Measurements from ENCODE around the gene ARHGEF19. TPM values are rescaled to one million over a fixed set of nuclear protein-coding genes. Genes with fewer than 3 reads are reported as not detected.
A peak's percentile ranks its signal among the peaks of the same experiment; 100 is the strongest.

Gene ARHGEF19
- total and polyA plus RNA-seq, 3 donors from 2014 or later, result 6.0 to 10.1 (median 8.5) TPM

DNA sequence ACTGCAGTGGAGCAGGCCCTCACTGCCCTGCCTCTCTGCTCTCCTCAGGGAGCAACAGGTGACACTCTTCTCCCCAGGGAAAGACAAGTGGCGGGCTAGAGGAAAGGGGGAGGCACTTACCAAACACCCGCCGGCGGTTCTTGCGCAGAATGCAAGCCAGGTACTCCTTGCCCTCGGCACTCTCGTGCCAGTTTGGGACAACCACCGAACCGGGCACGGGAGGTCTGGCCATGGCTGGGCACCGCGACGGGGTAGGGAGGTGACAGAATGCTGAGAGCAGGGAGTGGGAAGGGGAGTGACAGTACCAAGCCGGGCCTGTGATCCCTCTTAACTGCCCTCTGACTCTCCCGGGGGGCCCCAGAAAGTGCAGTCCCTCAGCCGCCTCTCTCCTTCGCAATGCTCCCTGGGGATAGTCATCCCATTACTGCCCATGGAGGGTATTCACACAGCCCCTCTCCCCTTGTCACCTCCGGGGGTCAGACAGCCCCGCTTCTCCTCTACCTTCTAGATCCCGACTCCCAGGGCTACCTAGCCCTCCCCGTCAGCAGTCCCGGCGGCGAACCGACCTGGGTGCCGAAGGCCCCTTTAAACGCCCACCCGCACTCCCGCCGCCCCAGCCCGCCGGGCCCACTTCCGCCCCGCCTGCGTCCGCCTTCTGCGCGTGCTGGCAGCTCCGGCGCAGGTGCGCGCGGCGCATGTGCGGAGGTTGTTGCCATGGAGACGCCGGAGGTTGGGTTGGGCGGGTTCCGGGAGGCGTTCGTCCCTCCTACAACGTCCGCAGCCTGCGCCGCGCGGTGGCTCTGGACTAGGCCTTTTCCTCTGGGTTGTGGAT, 24.3 kb upstream of the ARHGEF19 start, which contains the start of gene CPLANE2:
CPLANE2 (minus strand) TSS at position 673 of the 832 bp plus-strand sequence; CDS start at position 232, 441 bp downstream.
- TF ChIP-seq, protein P1, sequence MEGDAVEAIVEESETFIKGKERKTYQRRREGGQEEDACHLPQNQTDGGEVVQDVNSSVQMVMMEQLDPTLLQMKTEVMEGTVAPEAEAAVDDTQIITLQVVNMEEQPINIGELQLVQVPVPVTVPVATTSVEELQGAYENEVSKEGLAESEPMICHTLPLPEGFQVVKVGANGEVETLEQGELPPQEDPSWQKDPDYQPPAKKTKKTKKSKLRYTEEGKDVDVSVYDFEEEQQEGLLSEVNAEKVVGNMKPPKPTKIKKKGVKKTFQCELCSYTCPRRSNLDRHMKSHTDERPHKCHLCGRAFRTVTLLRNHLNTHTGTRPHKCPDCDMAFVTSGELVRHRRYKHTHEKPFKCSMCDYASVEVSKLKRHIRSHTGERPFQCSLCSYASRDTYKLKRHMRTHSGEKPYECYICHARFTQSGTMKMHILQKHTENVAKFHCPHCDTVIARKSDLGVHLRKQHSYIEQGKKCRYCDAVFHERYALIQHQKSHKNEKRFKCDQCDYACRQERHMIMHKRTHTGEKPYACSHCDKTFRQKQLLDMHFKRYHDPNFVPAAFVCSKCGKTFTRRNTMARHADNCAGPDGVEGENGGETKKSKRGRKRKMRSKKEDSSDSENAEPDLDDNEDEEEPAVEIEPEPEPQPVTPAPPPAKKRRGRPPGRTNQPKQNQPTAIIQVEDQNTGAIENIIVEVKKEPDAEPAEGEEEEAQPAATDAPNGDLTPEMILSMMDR (IDR thresholded peaks at IDR 0.05), result peak in 1 of 3 experiments; percentile 20
- TF ChIP-seq POLR2A (IDR thresholded peaks at IDR 0.05), result peak; percentile 6
- Histone ChIP-seq H3K36me3 (ENCODE audit: low read depth, missing control alignments) (no peaks in the 10 kb centered on the region), H3K4me1 (peaks cover 12% of the 10 kb centered on the region), H3K4me3 (peak within 1 kb of the TSS; percentile 64 to 76), H3K27me3 (no peaks in the 10 kb centered on the region), H3K27ac (peak within 1 kb of the TSS; percentile 6 to 76), H3K9me3 (no peaks in the 10 kb centered on the region)
- WGBS, 2 donors, result 1 to 2% methylated on average over 16 to 38 of the region's 57 CpGs
- intact Hi-C loops (cut with DNase I; ENCODE audit: low total_unique reads), result no loop called here
- peak; percentile 95 for DNase-seq

DNA sequence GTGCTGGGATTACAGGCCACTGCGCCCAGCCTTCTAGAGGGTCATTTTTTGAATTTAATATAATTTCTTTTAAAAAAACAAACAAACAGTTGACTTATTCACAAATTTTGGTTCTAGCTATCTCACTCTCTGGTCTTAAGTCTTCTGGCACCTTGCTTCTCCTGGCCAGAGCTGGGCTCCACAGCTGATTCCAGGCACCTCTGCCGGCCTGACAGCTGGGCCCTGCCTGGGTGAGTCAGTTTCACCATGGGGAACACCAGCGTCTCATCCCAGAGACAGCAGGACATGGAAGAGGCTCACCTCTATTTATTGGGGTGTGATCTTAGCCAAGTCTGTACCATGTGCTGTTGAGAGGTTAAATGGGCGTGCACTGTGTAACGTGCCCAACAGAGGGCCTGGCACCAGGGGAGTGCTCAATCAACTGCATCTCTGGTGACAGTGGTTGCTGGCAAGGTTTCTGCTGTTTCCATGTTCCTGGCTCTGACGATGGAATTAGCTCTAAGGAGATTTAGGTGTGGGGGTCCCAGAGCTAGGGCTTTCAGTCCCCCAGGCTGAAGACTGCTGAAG, 23.6 kb upstream of the ARHGEF19 start:
- WGBS, 2 donors, result 40 to 41% methylated on average over 6 of the region's 6 CpGs
- intact Hi-C loops (cut with DNase I; ENCODE audit: low total_unique reads), result no loop called here
- Histone ChIP-seq H3K27me3 (no peaks in the 10 kb centered on the region), H3K9me3 (no peaks in the 10 kb centered on the region), H3K27ac (peak overlapping the region; percentile 6 to 76), H3K4me1 (peaks cover 12% of the 10 kb centered on the region), H3K36me3 (ENCODE audit: low read depth, missing control alignments) (no peaks in the 10 kb centered on the region), H3K4me3 (peak overlapping the region; percentile 64 to 76)
- peak; percentile 51 for DNase-seq
- no peak for TF ChIP-seq POLR2A (IDR thresholded peaks at IDR 0.05)

DNA sequence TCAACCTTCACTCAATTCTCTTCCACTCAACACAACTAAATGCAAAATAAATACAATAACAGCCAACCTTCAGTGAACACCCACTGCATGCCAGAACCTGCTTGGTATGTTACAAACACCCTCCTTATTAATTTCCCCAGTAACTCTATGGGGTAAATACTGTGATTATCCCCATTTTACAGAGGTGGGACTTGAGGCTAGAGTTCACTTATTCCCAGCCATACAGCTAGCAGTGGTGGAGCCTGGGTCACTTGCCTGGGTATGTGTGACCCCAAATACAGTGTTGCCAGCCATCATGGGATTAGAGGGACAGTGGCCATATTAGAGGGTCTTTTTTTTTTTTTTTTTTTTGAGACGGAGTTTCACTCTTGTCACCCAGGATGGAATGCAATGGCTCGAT, 22.9 kb upstream of the ARHGEF19 start:
- intact Hi-C loops (cut with DNase I; ENCODE audit: low total_unique reads), result no loop called here
- TF ChIP-seq, protein P1 (IDR thresholded peaks at IDR 0.05), result no peak
- no peak for TF ChIP-seq POLR2A (IDR thresholded peaks at IDR 0.05)
- Histone ChIP-seq H3K36me3 (ENCODE audit: low read depth, missing control alignments) (no peaks in the 10 kb centered on the region), H3K9me3 (no peaks in the 10 kb centered on the region), H3K4me1 (peaks cover 12% of the 10 kb centered on the region), H3K27me3 (no peaks in the 10 kb centered on the region), H3K4me3 (no peak overlapping the region), H3K27ac (no peak overlapping the region)
- DNase-seq, result no peak
- WGBS, 2 donors, result 89 to 96% methylated on average over 2 of the region's 2 CpGs

DNA sequence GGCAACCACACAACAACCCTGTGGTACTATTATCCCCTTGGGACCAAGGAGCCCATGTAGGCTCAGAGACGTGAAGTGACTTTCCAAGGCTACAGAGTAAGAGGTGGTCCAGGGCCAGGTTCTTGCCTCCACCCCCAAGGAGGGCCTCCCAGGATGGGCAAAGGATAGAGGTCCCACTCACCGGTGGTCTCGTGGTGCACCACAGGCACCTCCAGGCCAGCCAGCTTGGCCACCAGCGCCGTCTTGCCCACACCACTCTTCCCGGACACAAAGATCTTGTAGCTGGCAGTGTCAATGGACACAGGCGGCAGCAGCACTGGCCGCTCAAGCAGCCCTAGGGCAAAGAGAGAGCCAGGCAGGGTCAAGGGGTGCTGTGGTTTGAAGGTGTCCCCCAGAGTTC, 21.0 kb upstream of the ARHGEF19 start:
- WGBS, 2 donors, result 98 to 100% methylated on average over 1 to 6 of the region's 8 CpGs
- Histone ChIP-seq H3K9me3 (no peaks in the 10 kb centered on the region), H3K4me1 (peaks cover 12% of the 10 kb centered on the region), H3K27me3 (no peaks in the 10 kb centered on the region), H3K36me3 (ENCODE audit: low read depth, missing control alignments) (no peaks in the 10 kb centered on the region), H3K27ac (no peak overlapping the region), H3K4me3 (no peak overlapping the region)
- DNase-seq, result no peak
- intact Hi-C loops (cut with DNase I; ENCODE audit: low total_unique reads), result no loop called here
- no peak for TF ChIP-seq POLR2A (IDR thresholded peaks at IDR 0.05)
- TF ChIP-seq, protein P1 (IDR thresholded peaks at IDR 0.05), result no peak

DNA sequence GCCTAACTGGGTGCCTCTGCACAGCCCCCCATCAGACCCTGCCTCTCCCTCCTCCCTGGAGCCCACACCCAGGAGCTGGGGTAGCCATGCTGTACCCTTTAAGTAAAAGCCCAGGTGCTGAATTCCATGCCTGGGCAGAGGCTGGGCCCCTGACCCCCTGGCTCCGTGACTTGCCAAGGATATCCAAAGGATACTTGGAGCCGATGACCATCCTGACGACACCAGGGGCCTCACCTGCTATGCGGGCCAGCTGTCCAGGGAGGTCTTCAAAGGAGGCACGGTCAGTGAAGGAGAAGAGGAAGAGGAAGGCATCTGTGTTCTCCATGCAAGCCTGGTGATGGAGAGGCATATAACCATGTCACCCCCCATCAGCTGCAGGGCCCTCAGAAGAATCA, 19.9 kb upstream of the ARHGEF19 start:
- DNase-seq, result no peak
- WGBS, 2 donors, result 99 to 100% methylated on average over 1 to 5 of the region's 5 CpGs

More for the DNA sequence above, 19.9 kb upstream of the ARHGEF19 start:
- no peak for TF ChIP-seq POLR2A (IDR thresholded peaks at IDR 0.05)
- Histone ChIP-seq H3K4me3 (no peak overlapping the region), H3K9me3 (no peaks in the 10 kb centered on the region), H3K36me3 (ENCODE audit: low read depth, missing control alignments) (no peaks in the 10 kb centered on the region), H3K27ac (no peak overlapping the region), H3K4me1 (peaks cover 8% of the 10 kb centered on the region), H3K27me3 (no peaks in the 10 kb centered on the region)
- intact Hi-C loops (cut with DNase I; ENCODE audit: low total_unique reads), result no loop called here

All from testis (tissue), 3 donors.